ENCODE measurements around the gene EOGT. TPM values are rescaled to one million over a fixed set of nuclear protein-coding genes. Genes with fewer than 3 reads are reported as not detected.

The EOGT gene
- total RNA-seq, 1 experiment from 2014 or later, result 20.1 TPM

- TF ChIP-seq ZBTB33 (IDR thresholded peaks at IDR 0.05; ENCODE audit: extremely low read depth, insufficient replicate concordance, low read length), result no peak
Observed at GRCh38 chr3:68943753-68944500, 69.6 kb downstream of the EOGT start (continued).

- Histone ChIP-seq H3K27me3 (ENCODE audit: insufficient read depth, low read length) (peaks cover 63% of the 10 kb centered on the region), H2AFZ (ENCODE audit: low read depth, low read length, poor library complexity, severe bottlenecking) (no peak overlapping the region), H3K9me2 (ENCODE audit: insufficient read depth) (no peaks in the 10 kb centered on the region), H3K4me1 (ENCODE audit: control insufficient read depth in 1 of 2, insufficient read depth in 2 of 2, low read length in 2 of 2) (no peaks in the 10 kb centered on the region), H3K79me2 (ENCODE audit: insufficient read depth, low read length) (no peaks in the 10 kb centered on the region), H3K4me2 (ENCODE audit: low read length) (no peak overlapping the region), H3K4me3 (replicated peaks in 1 of 2; ENCODE audit: low read depth in 1 of 2, low read length in 2 of 2) (no peak overlapping the region), H3K9me3 (ENCODE audit: control insufficient read depth in 1 of 2, insufficient read depth in 1 of 2, low read depth in 1 of 2, low read length in 2 of 2) (no peaks in the 10 kb centered on the region), H4K20me1 (ENCODE audit: insufficient read depth) (no peaks in the 10 kb centered on the region), H3K36me3 (ENCODE audit: control insufficient read depth in 1 of 2, insufficient read depth in 2 of 2, low read length in 2 of 2) (no peaks in the 10 kb centered on the region), H3K9ac (ENCODE audit: low read length) (no peak overlapping the region), H3K27ac (ENCODE audit: low read depth, low read length) (no peak overlapping the region)
- ChIA-PET CTCF (no interaction called here), POLR2A (no interaction called here), RAD21 (ENCODE audit: low non-redundant PET in 1 of 2, low total read pairs in 2 of 2, uncharacterized antibody in 2 of 2, unreplicated experiment in 2 of 2) (no interaction called here)
- BruUV-seq (replicated peaks), result no TSS peak
- intact Hi-C loops (cut with micrococcal nuclease), result no loop called here
- DNase-seq (ENCODE audit: low read depth, low spot score) (no peak), ATAC-seq (no peak)
- TF ChIP-seq POLR2A (IDR thresholded peaks at IDR 0.05; ENCODE audit: borderline replicate concordance, extremely low read depth, insufficient read depth, insufficient read length), result no peak
Observed at GRCh38 chr3:68941055-68941454, 72.4 kb downstream of the EOGT start.

- Histone ChIP-seq H3K4me3 (replicated peaks in 1 of 2; ENCODE audit: low read depth in 1 of 2, low read length in 2 of 2) (no peak overlapping the region), H3K9me3 (ENCODE audit: control insufficient read depth in 1 of 2, insufficient read depth in 1 of 2, low read depth in 1 of 2, low read length in 2 of 2) (no peaks in the 10 kb centered on the region), H4K20me1 (ENCODE audit: insufficient read depth) (no peaks in the 10 kb centered on the region), H3K4me1 (ENCODE audit: control insufficient read depth in 1 of 2, insufficient read depth in 2 of 2, low read length in 2 of 2) (no peaks in the 10 kb centered on the region; a peak in 1 of 4 replicates), H3K4me2 (ENCODE audit: low read length) (no peak overlapping the region), H3K79me2 (ENCODE audit: insufficient read depth, low read length) (no peaks in the 10 kb centered on the region), H3K27me3 (ENCODE audit: insufficient read depth, low read length) (peaks cover 51% of the 10 kb centered on the region), H3K9ac (ENCODE audit: low read length) (no peak overlapping the region), H3K9me2 (ENCODE audit: insufficient read depth) (no peaks in the 10 kb centered on the region), H3K36me3 (ENCODE audit: control insufficient read depth in 1 of 2, insufficient read depth in 2 of 2, low read length in 2 of 2) (no peaks in the 10 kb centered on the region), H3K27ac (ENCODE audit: low read depth, low read length) (no peak overlapping the region), H2AFZ (ENCODE audit: low read depth, low read length, poor library complexity, severe bottlenecking) (no peak overlapping the region)
- RAD21 ChIA-PET (ENCODE audit: low non-redundant PET in 1 of 2, low total read pairs in 2 of 2, uncharacterized antibody in 2 of 2, unreplicated experiment in 2 of 2), result no interaction called here
- no TSS peak for BruUV-seq (replicated peaks)
- POLR2A ChIA-PET, result no interaction called here
- TF ChIP-seq SRF (IDR thresholded peaks at IDR 0.05; ENCODE audit: low read depth) (no peak), ELF1 (IDR thresholded peaks at IDR 0.05; ENCODE audit: borderline replicate concordance, low read depth) (no peak), ATF3 (IDR thresholded peaks at IDR 0.05) (no peak), EZH2 (IDR thresholded peaks at IDR 0.05) (no peak), POLR2A (IDR thresholded peaks at IDR 0.05; ENCODE audit: borderline replicate concordance, extremely low read depth, insufficient read depth, insufficient read length) (no peak), POLR2AphosphoS5 (IDR thresholded peaks at IDR 0.05; ENCODE audit: low read depth, low read length) (no peak), TCF7L2 (IDR thresholded peaks at IDR 0.05; ENCODE audit: borderline replicate concordance, extremely low read depth, insufficient read depth, insufficient read length) (no peak)
- intact Hi-C loops (cut with micrococcal nuclease), result no loop called here
- ATAC-seq, result no peak
- CTCF ChIA-PET, result no interaction called here
- no peak for DNase-seq (ENCODE audit: low read depth, low spot score)
Observed at GRCh38 chr3:68936856-68937255, 76.6 kb downstream of the EOGT start.

Measured in HCT116 (cell line).